Adrenal gland (tissue), 5 donors: ENCODE results near the gene FMR1.

Experiments used
- POLR2A ChIP-seq, 2 donors: fragments of 450-650 bp; IDR thresholded peaks; one replicate each; pipeline ENCODE4 v1.6.1; 2017; ENCODE audit warnings: antibody characterized with exemption in 2 of 2, mild to moderate bottlenecking in 2 of 2, moderate library complexity in 1 of 2
- TF ChIP-seq, protein P1 (sequence below), 6 experiments: fragments of 450-650 bp in 4 of 6; fragments of 200-600 bp in 2 of 6; sonication (generic) in 1 of 6; IDR thresholded peaks; 1 replicate in 5 of 6; 2 replicates in 1 of 6; pipeline versions ENCODE4 v1.5.1 to v1.8.0; 2016 to 2021; ENCODE audit warnings: antibody characterized with exemption in 6 of 6, mild to moderate bottlenecking in 2 of 6, moderate library complexity in 1 of 6
- donor health status: DM: no; HTN: no; CAD: no.

- TF ChIP-seq, protein P1, sequence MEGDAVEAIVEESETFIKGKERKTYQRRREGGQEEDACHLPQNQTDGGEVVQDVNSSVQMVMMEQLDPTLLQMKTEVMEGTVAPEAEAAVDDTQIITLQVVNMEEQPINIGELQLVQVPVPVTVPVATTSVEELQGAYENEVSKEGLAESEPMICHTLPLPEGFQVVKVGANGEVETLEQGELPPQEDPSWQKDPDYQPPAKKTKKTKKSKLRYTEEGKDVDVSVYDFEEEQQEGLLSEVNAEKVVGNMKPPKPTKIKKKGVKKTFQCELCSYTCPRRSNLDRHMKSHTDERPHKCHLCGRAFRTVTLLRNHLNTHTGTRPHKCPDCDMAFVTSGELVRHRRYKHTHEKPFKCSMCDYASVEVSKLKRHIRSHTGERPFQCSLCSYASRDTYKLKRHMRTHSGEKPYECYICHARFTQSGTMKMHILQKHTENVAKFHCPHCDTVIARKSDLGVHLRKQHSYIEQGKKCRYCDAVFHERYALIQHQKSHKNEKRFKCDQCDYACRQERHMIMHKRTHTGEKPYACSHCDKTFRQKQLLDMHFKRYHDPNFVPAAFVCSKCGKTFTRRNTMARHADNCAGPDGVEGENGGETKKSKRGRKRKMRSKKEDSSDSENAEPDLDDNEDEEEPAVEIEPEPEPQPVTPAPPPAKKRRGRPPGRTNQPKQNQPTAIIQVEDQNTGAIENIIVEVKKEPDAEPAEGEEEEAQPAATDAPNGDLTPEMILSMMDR (IDR thresholded peaks at IDR 0.05), result no peak
- TF ChIP-seq POLR2A (IDR thresholded peaks at IDR 0.05), result no peak
Observed at GRCh38 chrX:147897117-147897516, 14.6 kb upstream of the FMR1 start.
